B cell (primary cell): Measurements from ENCODE around the gene PHYH. TPM values are rescaled to one million over a fixed set of nuclear protein-coding genes. Genes with fewer than 3 reads are reported as not detected.

ENCODE experiments used
- ATAC-seq: fragments of 200-7000 bp; cut with Tn5 transposase; one replicate; pipeline ENCODE4 v1.10.0; 2021; ENCODE audit warnings: low read depth, mild to moderate bottlenecking, moderate number of reproducible peaks, moderate library complexity
- CTCF ChIA-PET: fragments of 350-600 bp; sonication (Branson Sonifier 250); formaldehyde crosslinking; loops from one replicate; lab custom pipeline; 2021; ENCODE audit warnings: antibody characterized with exemption, inconsistent platforms; lab: Charles Lee
- POLR2A ChIA-PET: fragments of 350-600 bp; sonication (Branson Sonifier 250); formaldehyde crosslinking; loops from one replicate; lab custom pipeline; 2021; ENCODE audit warnings: antibody characterized with exemption; lab: Charles Lee
- DNase-seq: peaks from one replicate; pipeline ENCODE4 v3.0.0; 2013
- H2AFZ ChIP-seq: 2 replicates; pipeline ENCODE4 v1.6.1; 2012; ENCODE audit warnings: mild to moderate bottlenecking, low read depth, low read length; ENCODE audit not compliant: insufficient read depth, poor library complexity, severe bottlenecking
- H3K27ac ChIP-seq, 2 donors: 1 replicate in 1 of 2; 2 replicates in 1 of 2; pipeline ENCODE4 v1.5.1; 2012 to 2013; ENCODE audit warnings: low read length in 2 of 2, mild to moderate bottlenecking in 2 of 2, moderate library complexity in 1 of 2
- H3K27me3 ChIP-seq, 4 experiments: fragments of 200-600 bp in 1 of 4; sonication (generic) in 1 of 4; replicated peaks in 1 of 4; 1 replicate in 2 of 4; 2 replicates in 2 of 4; pipeline versions ENCODE4 v1.6.1 to v1.7.0; 2013 to 2016; ENCODE audit warnings: low read length in 3 of 4, mild to moderate bottlenecking in 2 of 4, mixed read lengths in 1 of 4, moderate library complexity in 1 of 4; ENCODE audit not compliant: insufficient read depth in 4 of 4, control insufficient read depth in 3 of 4; ENCODE audit errors: control extremely low read depth in 1 of 4
- H3K36me3 ChIP-seq, 2 experiments: replicated peaks in 1 of 2; 1 replicate in 1 of 2; 2 replicates in 1 of 2; pipeline versions ENCODE4 v1.6.1 to v1.7.1; 2013; ENCODE audit warnings: low read length in 1 of 2; ENCODE audit not compliant: insufficient read depth in 2 of 2, control insufficient read depth in 1 of 2; ENCODE audit errors: control extremely low read depth in 1 of 2, extremely low read depth in 1 of 2
- H3K4me1 ChIP-seq, 2 donors: fragments of 200-600 bp in 1 of 2; sonication (generic) in 1 of 2; 1 replicate in 1 of 2; 2 replicates in 1 of 2; pipeline versions ENCODE4 v1.5.1 to v1.6.1; 2013 to 2017; ENCODE audit warnings: low read length in 2 of 2; ENCODE audit not compliant: control insufficient read depth in 2 of 2, insufficient read depth in 2 of 2
- H3K4me2 ChIP-seq: replicated peaks from 2 replicates; pipeline ENCODE3; 2012; ENCODE audit warnings: mild to moderate bottlenecking, low read depth, low read length; ENCODE audit not compliant: poor library complexity, severe bottlenecking
- H3K4me3 ChIP-seq, 5 experiments: fragments of 200-600 bp in 1 of 5; sonication (generic) in 1 of 5; 1 replicate in 3 of 5; 2 replicates in 2 of 5; pipeline versions ENCODE4 v1.5.1 to v1.7.0; 2011 to 2016; ENCODE audit warnings: low read length in 4 of 5, mild to moderate bottlenecking in 4 of 5, low read depth in 2 of 5, control low read depth in 1 of 5, moderate library complexity in 1 of 5; ENCODE audit not compliant: insufficient read depth in 1 of 5; ENCODE audit errors: control extremely low read depth in 1 of 5, extremely low read depth in 1 of 5
- H3K79me2 ChIP-seq: fragments of 200-600 bp; sonication (generic); one replicate; pipeline ENCODE4 v1.6.0; 2016; ENCODE audit warnings: low read length; ENCODE audit not compliant: control insufficient read depth, insufficient read depth
- H3K9ac ChIP-seq: fragments of 200-600 bp; sonication (generic); 2 replicates; pipeline ENCODE4 v1.6.1; 2017; ENCODE audit warnings: mild to moderate bottlenecking, low read length, moderate library complexity
- H3K9me3 ChIP-seq, 3 donors: one replicate each; pipeline versions ENCODE4 v1.6.1 to v1.7.1; 2013; ENCODE audit warnings: low read length in 2 of 3; ENCODE audit not compliant: control insufficient read depth in 2 of 3, insufficient read depth in 1 of 3; ENCODE audit errors: control extremely low read depth in 1 of 3
- H4K20me1 ChIP-seq: 2 replicates; pipeline ENCODE4 v1.6.0; 2012; ENCODE audit warnings: mild to moderate bottlenecking, low read length; ENCODE audit not compliant: insufficient read depth, control insufficient read depth, poor library complexity, severe bottlenecking
- H3K27ac Mint-ChIP-seq: one replicate; pipeline ENCODE4 v1.8.0; 2021; ENCODE audit warnings: mixed read lengths
- H3K27me3 Mint-ChIP-seq: one replicate; pipeline ENCODE4 v1.8.0; 2021; ENCODE audit warnings: mixed read lengths
- H3K4me1 Mint-ChIP-seq: one replicate; pipeline ENCODE4 v1.8.0; 2021; ENCODE audit warnings: mixed read lengths
- H3K4me3 Mint-ChIP-seq: one replicate; pipeline ENCODE4 v1.8.0; 2021; ENCODE audit warnings: mixed read lengths
- H3K9me3 Mint-ChIP-seq: one replicate; pipeline ENCODE4 v1.8.0; 2022; ENCODE audit warnings: mixed read lengths; ENCODE audit not compliant: insufficient read depth
- EZH2 ChIP-seq: IDR thresholded peaks from 2 replicates; pipeline ENCODE4 v1.6.1; 2012; ENCODE audit warnings: borderline replicate concordance, low read depth, mild to moderate bottlenecking, moderate library complexity, low read length; ENCODE audit not compliant: insufficient read depth, poor library complexity, severe bottlenecking
- WGBS: methylation state at CpG from one replicate; pipeline ENCODE4 v1.1.5; 2013; ENCODE audit warnings: missing lambda C conversion rate; ENCODE audit not compliant: insufficient coverage; 5-methylcytosine and 5-hydroxymethylcytosine counted together
- intact Hi-C: fragments of 100-400 bp; cut with micrococcal nuclease; formaldehyde crosslinking; loops from one replicate; pipeline ENCODE4 v1.10.0; 2022
- polyA plus RNA-seq: library from polyadenylated mRNA; depleted of rRNA; stranded (reverse); fragments of >200 nt; gene quantifications from 2 replicates; pipeline ENCODE4 v1.2.3, GENCODE V29; 2012
- total RNA-seq, 2 donors: library from RNA; stranded (reverse); fragments of 120-200 nt in 1 of 2; gene quantifications; 1 replicate in 1 of 2; 2 replicates in 1 of 2; pipeline versions ENCODE4 v1.2.3 to v1.2.4, GENCODE V29; 2013 to 2022
- TF ChIP-seq, protein P1 (sequence below): fragments of 200-600 bp; IDR thresholded peaks from one replicate; pipeline ENCODE4 v1.8.0; 2022; ENCODE audit warnings: antibody characterized with exemption, mild to moderate bottlenecking

Gene PHYH
- total and polyA plus RNA-seq, 2 donors (not counting 1 experiment from before 2014, with no cell fraction given) = 3.1 to 9.7 TPM

DNA sequence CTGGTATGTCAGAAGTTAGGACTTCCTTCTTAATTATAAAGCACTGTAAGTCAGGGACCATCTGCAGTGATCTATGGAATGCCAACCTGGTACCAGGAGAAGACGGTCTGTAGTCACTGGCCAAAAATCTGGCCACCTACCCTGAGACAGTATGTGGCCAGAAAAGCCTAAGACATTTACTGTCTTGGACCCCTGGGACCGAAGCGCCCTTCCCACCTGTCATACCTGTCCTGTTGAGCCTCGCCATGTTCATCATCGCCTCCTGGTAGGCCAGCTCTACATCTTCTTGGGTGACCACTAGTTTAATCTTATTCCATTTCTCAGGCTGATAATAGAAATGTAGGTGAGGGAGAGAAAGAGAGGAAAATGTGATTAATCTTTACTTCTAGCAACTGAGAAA is 28.3 kb upstream of the PHYH start:
- intact Hi-C loops = no loop called here
- TF ChIP-seq EZH2 = no peak
- Histone ChIP-seq H3K9me3 (no peaks in the 10 kb centered on the region), H4K20me1 (no peaks in the 10 kb centered on the region), H3K4me1 (no peaks in the 10 kb centered on the region), H3K79me2 (no peaks in the 10 kb centered on the region), H3K36me3 (peaks cover 2 to 65% of the 10 kb centered on the region in 2 experiments), H3K4me2 (no peak overlapping the region), H3K27ac (no peak overlapping the region), H3K27me3 (no peaks in the 10 kb centered on the region), H3K4me3 (no peak overlapping the region), H2AFZ (no peak overlapping the region), H3K9ac (no peak overlapping the region)
- no peak overlapping the region for H3K27ac Mint-ChIP-seq
- no peaks in the 10 kb centered on the region for H3K4me1 Mint-ChIP-seq
- H3K27me3 Mint-ChIP-seq = no peaks in the 10 kb centered on the region
- 100% methylated on average over 3 of the region's 5 CpGs for WGBS
- ATAC-seq (no peak), DNase-seq (no peak)
- POLR2A ChIA-PET = no interaction called here
- CTCF ChIA-PET = no interaction called here
- no peak overlapping the region for H3K4me3 Mint-ChIP-seq
- H3K9me3 Mint-ChIP-seq = no peaks in the 10 kb centered on the region

DNA sequence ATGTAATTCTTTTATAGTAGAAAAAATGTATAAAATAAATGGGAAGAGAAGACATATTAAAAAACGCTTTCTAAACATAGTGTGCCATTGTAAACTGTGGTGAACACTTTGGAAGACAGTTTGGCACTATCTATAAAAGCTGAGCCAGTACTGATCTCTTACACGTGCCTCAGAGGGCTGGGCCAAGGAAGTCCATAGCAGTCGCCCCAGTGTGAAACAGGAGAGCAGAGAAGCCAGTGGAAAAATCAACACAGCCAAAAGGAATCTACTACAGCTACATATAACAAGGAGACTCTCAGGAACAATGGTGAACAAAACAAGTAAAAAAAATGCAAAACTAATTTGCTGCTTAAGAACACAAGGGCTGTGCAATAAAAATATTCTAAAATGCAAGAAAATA is 27.7 kb upstream of the PHYH start:
- DNase-seq = no peak
- intact Hi-C loops = no loop called here
- Mint-ChIP-seq H3K27me3 (no peaks in the 10 kb centered on the region), H3K27ac (no peak overlapping the region), H3K4me1 (no peaks in the 10 kb centered on the region), H3K4me3 (no peak overlapping the region), H3K9me3 (no peaks in the 10 kb centered on the region)
- no peak overlapping the region for H3K27ac ChIP-seq
- ChIA-PET CTCF (no interaction called here), POLR2A (no interaction called here)
- no peaks in the 10 kb centered on the region for H3K4me1 ChIP-seq
- no peak overlapping the region for H2AFZ ChIP-seq
- no peaks in the 10 kb centered on the region for H3K9me3 ChIP-seq
- ATAC-seq = no peak
- TF ChIP-seq, protein P1, sequence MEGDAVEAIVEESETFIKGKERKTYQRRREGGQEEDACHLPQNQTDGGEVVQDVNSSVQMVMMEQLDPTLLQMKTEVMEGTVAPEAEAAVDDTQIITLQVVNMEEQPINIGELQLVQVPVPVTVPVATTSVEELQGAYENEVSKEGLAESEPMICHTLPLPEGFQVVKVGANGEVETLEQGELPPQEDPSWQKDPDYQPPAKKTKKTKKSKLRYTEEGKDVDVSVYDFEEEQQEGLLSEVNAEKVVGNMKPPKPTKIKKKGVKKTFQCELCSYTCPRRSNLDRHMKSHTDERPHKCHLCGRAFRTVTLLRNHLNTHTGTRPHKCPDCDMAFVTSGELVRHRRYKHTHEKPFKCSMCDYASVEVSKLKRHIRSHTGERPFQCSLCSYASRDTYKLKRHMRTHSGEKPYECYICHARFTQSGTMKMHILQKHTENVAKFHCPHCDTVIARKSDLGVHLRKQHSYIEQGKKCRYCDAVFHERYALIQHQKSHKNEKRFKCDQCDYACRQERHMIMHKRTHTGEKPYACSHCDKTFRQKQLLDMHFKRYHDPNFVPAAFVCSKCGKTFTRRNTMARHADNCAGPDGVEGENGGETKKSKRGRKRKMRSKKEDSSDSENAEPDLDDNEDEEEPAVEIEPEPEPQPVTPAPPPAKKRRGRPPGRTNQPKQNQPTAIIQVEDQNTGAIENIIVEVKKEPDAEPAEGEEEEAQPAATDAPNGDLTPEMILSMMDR = no peak
- TF ChIP-seq EZH2 = no peak
- H3K9ac ChIP-seq = no peak overlapping the region
- peaks cover 4 to 68% of the 10 kb centered on the region in 2 experiments for H3K36me3 ChIP-seq
- H4K20me1 ChIP-seq = no peaks in the 10 kb centered on the region
- WGBS = 85% methylated on average over 2 of the region's 3 CpGs
- H3K4me2 ChIP-seq = no peak overlapping the region
- no peaks in the 10 kb centered on the region for H3K27me3 ChIP-seq
- H3K79me2 ChIP-seq = no peaks in the 10 kb centered on the region
- no peak overlapping the region for H3K4me3 ChIP-seq
